ENCODE measurements around the gene GPI.

GRCh38 chr19:34380639-34381241 lies 15.7 kb downstream of the GPI start:
- TF ChIP-seq, protein P1, sequence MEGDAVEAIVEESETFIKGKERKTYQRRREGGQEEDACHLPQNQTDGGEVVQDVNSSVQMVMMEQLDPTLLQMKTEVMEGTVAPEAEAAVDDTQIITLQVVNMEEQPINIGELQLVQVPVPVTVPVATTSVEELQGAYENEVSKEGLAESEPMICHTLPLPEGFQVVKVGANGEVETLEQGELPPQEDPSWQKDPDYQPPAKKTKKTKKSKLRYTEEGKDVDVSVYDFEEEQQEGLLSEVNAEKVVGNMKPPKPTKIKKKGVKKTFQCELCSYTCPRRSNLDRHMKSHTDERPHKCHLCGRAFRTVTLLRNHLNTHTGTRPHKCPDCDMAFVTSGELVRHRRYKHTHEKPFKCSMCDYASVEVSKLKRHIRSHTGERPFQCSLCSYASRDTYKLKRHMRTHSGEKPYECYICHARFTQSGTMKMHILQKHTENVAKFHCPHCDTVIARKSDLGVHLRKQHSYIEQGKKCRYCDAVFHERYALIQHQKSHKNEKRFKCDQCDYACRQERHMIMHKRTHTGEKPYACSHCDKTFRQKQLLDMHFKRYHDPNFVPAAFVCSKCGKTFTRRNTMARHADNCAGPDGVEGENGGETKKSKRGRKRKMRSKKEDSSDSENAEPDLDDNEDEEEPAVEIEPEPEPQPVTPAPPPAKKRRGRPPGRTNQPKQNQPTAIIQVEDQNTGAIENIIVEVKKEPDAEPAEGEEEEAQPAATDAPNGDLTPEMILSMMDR (IDR thresholded peaks at IDR 0.05; ENCODE audit: insufficient read depth, low read length), result no peak
- TF ChIP-seq, protein P2, sequence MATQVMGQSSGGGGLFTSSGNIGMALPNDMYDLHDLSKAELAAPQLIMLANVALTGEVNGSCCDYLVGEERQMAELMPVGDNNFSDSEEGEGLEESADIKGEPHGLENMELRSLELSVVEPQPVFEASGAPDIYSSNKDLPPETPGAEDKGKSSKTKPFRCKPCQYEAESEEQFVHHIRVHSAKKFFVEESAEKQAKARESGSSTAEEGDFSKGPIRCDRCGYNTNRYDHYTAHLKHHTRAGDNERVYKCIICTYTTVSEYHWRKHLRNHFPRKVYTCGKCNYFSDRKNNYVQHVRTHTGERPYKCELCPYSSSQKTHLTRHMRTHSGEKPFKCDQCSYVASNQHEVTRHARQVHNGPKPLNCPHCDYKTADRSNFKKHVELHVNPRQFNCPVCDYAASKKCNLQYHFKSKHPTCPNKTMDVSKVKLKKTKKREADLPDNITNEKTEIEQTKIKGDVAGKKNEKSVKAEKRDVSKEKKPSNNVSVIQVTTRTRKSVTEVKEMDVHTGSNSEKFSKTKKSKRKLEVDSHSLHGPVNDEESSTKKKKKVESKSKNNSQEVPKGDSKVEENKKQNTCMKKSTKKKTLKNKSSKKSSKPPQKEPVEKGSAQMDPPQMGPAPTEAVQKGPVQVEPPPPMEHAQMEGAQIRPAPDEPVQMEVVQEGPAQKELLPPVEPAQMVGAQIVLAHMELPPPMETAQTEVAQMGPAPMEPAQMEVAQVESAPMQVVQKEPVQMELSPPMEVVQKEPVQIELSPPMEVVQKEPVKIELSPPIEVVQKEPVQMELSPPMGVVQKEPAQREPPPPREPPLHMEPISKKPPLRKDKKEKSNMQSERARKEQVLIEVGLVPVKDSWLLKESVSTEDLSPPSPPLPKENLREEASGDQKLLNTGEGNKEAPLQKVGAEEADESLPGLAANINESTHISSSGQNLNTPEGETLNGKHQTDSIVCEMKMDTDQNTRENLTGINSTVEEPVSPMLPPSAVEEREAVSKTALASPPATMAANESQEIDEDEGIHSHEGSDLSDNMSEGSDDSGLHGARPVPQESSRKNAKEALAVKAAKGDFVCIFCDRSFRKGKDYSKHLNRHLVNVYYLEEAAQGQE (IDR thresholded peaks at IDR 0.05; ENCODE audit: insufficient replicate concordance, low read depth), result no peak
